GM23248 (cell line): ENCODE data around the gene RNF113B. TPM values are rescaled to one million over a fixed set of nuclear protein-coding genes. Genes with fewer than 3 reads are reported as not detected.

Source experiments
- DNase-seq: peaks from one replicate; pipeline ENCODE4 v3.0.0-alpha.2; 2015
- H2AFZ ChIP-seq: fragments of 200-600 bp; sonication (generic); 2 replicates; pipeline ENCODE4 v1.6.1; 2016; ENCODE audit warnings: antibody characterized with exemption
- H3F3A ChIP-seq: fragments of 200-600 bp; sonication (generic); 2 replicates; pipeline ENCODE4 v1.6.1; 2016; ENCODE audit warnings: mild to moderate bottlenecking, antibody characterized with exemption, mixed run types; ENCODE audit not compliant: insufficient read depth
- H3K27ac ChIP-seq: fragments of 200-600 bp; sonication (generic); 2 replicates; pipeline ENCODE4 v1.5.1; 2016; ENCODE audit warnings: mild to moderate bottlenecking
- H3K27me3 ChIP-seq: fragments of 200-600 bp; sonication (generic); replicated peaks from 2 replicates; pipeline ENCODE4 v1.6.1; 2016; ENCODE audit warnings: mild to moderate bottlenecking; ENCODE audit not compliant: insufficient read depth
- H3K36me3 ChIP-seq: fragments of 200-600 bp; sonication (generic); 2 replicates; pipeline ENCODE4 v1.6.1; 2016; ENCODE audit warnings: low read depth, mild to moderate bottlenecking
- H3K4me1 ChIP-seq: fragments of 200-600 bp; sonication (generic); 2 replicates; pipeline ENCODE4 v1.6.1; 2016; ENCODE audit warnings: mild to moderate bottlenecking; ENCODE audit not compliant: insufficient read depth
- H3K4me2 ChIP-seq: fragments of 200-600 bp; sonication (generic); one replicate; pipeline ENCODE4 v1.6.1; 2016; ENCODE audit warnings: mild to moderate bottlenecking; ENCODE audit not compliant: unreplicated experiment
- H3K4me3 ChIP-seq: fragments of 200-600 bp; sonication (generic); 2 replicates; pipeline ENCODE4 v1.5.1; 2016; ENCODE audit warnings: mild to moderate bottlenecking
- H3K79me2 ChIP-seq: fragments of 200-600 bp; sonication (generic); 2 replicates; pipeline ENCODE4 v1.6.1; 2016; ENCODE audit warnings: mild to moderate bottlenecking; ENCODE audit not compliant: insufficient read depth
- H3K9ac ChIP-seq: fragments of 200-600 bp; sonication (generic); 2 replicates; pipeline ENCODE4 v1.6.1; 2016; ENCODE audit warnings: mild to moderate bottlenecking
- H3K9me2 ChIP-seq: fragments of 200-600 bp; sonication (generic); 2 replicates; pipeline ENCODE4 v1.6.1; 2016; ENCODE audit warnings: mixed run types, mild to moderate bottlenecking, moderate library complexity; ENCODE audit not compliant: insufficient read depth
- H3K9me3 ChIP-seq: fragments of 200-600 bp; sonication (generic); one replicate; pipeline ENCODE4 v1.6.1; 2017; ENCODE audit warnings: low read depth
- H4K20me1 ChIP-seq: fragments of 200-600 bp; sonication (generic); 2 replicates; pipeline ENCODE4 v1.6.0; 2016; ENCODE audit not compliant: insufficient read depth
- EZH2 ChIP-seq: fragments of 200-600 bp; sonication (generic); IDR thresholded peaks from 2 replicates; pipeline ENCODE4 v1.6.1; 2018; ENCODE audit warnings: antibody characterized with exemption, mild to moderate bottlenecking; ENCODE audit not compliant: insufficient read depth, poor library complexity, severe bottlenecking
- EZH2phosphoT487 ChIP-seq: fragments of 200-600 bp; sonication (generic); IDR thresholded peaks from 2 replicates; pipeline ENCODE4 v1.6.1; 2018; ENCODE audit warnings: antibody characterized with exemption, moderate library complexity, mild to moderate bottlenecking, low read depth; ENCODE audit not compliant: insufficient read depth
- WGBS, 2 experiments: methylation state at CpG; one replicate each; pipeline ENCODE4 v1.1.6; 2015 to 2017; ENCODE audit warnings: low lambda C conversion rate in 2 of 2, low coverage in 1 of 2; ENCODE audit errors: missing lambda C conversion rate in 2 of 2; 5-methylcytosine and 5-hydroxymethylcytosine counted together
- in situ Hi-C: fragments of 300-500 bp; cut with MboI; formaldehyde crosslinking; loops from 2 replicates; pipeline ENCODE4 v1.15.0; 2020
- polyA plus RNA-seq: library from polyadenylated mRNA; unstranded; fragments of >200 nt; fragmentation: Nextera tagmentation; extraction: Ambion mirVana; gene quantifications from 2 replicates; pipeline ENCODE4 v1.2.1, GENCODE V29; 2016
- total RNA-seq: library from RNA; depleted of rRNA; stranded (reverse); fragments of >200 nt; shearing (Covaris generic); gene quantifications from 2 replicates; pipeline ENCODE4 v1.2.3, GENCODE V29; 2014

RNF113B gene
- total and polyA plus RNA-seq, 2 experiments from 2014 or later = not detected

GRCh38 chr13:98181111-98181815 is 4.2 kb upstream of the RNF113B start:
- DNase-seq = no peak
- 87 to 95% methylated on average over 7 of the region's 7 CpGs for WGBS, 2 experiments
- Histone ChIP-seq H3K4me2 (no peak overlapping the region), H2AFZ (no peak overlapping the region), H3K9me2 (no peaks in the 10 kb centered on the region), H3K9ac (no peak overlapping the region), H3K27me3 (no peaks in the 10 kb centered on the region), H3K9me3 (no peaks in the 10 kb centered on the region), H3K36me3 (no peaks in the 10 kb centered on the region), H3F3A (no peaks in the 10 kb centered on the region), H4K20me1 (0 out of 2 replicates have a peak, but pooled peaks cover 7% of the 10 kb centered on the region), H3K27ac (no peak overlapping the region), H3K79me2 (peaks cover 100% of the 10 kb centered on the region), H3K4me1 (no peaks in the 10 kb centered on the region), H3K4me3 (no peak overlapping the region)
- in situ Hi-C loops = no loop called here
- no peak for TF ChIP-seq EZH2
- no peak for TF ChIP-seq EZH2phosphoT487

DNA sequence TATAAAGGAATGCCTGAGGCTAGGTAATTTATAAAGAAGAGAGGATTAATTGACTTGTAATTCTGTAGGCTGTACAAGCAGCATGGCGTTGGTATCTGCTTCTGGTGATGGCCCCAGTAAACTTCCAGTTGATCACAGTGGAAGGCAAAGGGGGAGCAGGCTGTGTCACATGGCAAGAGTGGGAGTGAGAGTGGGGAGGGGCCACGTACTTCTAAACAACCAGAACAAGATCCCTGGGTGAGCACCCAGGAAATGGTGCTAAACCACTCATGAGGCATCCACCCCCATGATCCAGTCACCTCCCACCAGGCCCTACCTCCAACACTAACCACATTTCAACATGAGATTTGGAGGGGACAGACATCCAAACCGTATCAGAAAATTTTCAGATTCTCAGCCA is 3.0 kb upstream of the RNF113B start:
- Histone ChIP-seq H3K36me3 (no peaks in the 10 kb centered on the region), H3K4me1 (peaks cover 8% of the 10 kb centered on the region), H3K9me3 (no peaks in the 10 kb centered on the region), H3K4me3 (no peak overlapping the region), H3K27ac (no peak overlapping the region), H3K4me2 (no peak overlapping the region), H3K9me2 (no peaks in the 10 kb centered on the region), H4K20me1 (0 out of 2 replicates have a peak, but pooled peaks cover 7% of the 10 kb centered on the region), H3K79me2 (peaks cover 100% of the 10 kb centered on the region), H3F3A (peaks cover 9% of the 10 kb centered on the region), H3K27me3 (no peaks in the 10 kb centered on the region), H2AFZ (no peak overlapping the region), H3K9ac (no peak overlapping the region)
- TF ChIP-seq EZH2 = no peak
- no peak for TF ChIP-seq EZH2phosphoT487
- 71 to 72% methylated on average over 3 of the region's 3 CpGs for WGBS, 2 experiments
- in situ Hi-C loops = no loop called here
- DNase-seq = no peak

- Histone ChIP-seq H3K4me2 (no peak overlapping the region), H3K36me3 (no peaks in the 10 kb centered on the region), H3K9me3 (no peaks in the 10 kb centered on the region), H3F3A (peaks cover 49% of the 10 kb centered on the region), H3K9ac (no peak overlapping the region), H3K4me1 (peaks cover 49% of the 10 kb centered on the region), H3K27ac (peak overlapping the region; percentile 4; the same call in 1 of the 2 replicates), H3K79me2 (peaks cover 80% of the 10 kb centered on the region), H4K20me1 (no peaks in the 10 kb centered on the region), H3K4me3 (no peak overlapping the region), H2AFZ (no peak overlapping the region), H3K27me3 (no peaks in the 10 kb centered on the region), H3K9me2 (no peaks in the 10 kb centered on the region)
- whole genome bisulfite sequencing, 2 experiments = 82 to 85% methylated on average over 3 of the region's 3 CpGs
- in situ Hi-C loops = no loop called here
- no peak for TF ChIP-seq EZH2phosphoT487
- no peak for TF ChIP-seq EZH2
- DNase-seq = peak; percentile 19
Measured at GRCh38 chr13:98175823-98176222, 1.2 kb downstream of the RNF113B start.

DNA sequence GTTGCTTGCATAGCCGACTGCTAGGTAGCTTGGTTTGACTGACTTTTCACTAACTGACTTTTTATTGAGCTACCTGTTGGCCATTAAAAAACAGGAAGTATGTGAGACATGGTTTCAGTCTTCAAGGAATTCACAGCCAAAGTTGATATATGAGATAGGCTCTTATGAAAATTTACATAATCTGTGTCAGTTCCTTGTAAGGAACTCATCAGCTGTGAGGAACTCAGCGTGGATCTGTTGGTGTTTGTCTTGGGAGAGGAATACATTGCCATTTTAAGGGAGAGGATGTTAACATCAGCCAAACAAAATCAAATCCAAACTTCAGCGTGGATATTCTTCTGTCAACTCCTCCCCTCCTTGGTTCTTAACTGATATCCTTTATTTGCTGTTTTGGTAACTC is 2.0 kb downstream of the RNF113B start:
- no peak overlapping the region for H2AFZ ChIP-seq

DNA sequence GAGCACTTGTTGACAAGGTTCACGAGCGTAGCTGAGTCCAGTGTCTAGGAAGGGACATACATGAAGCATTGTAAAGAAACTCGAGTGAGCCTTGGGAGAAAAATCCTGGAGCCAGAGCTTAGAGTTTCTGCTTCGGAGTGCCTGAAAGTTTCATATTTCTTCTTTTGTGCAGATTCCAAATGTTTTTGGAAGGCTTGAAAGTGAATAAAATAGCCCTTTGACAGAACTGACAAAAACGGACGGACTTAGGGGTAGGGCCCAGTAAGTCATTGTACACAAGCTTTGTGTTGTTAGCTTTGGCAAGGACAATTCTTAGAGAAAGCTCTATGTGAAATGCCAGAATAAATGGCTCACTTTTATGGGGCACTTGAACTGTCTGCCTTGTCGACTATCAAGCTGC is 2.8 kb downstream of the RNF113B start:
- no peaks in the 10 kb centered on the region; the same call in 1 of the 2 replicates for H4K20me1 ChIP-seq
- no peaks in the 10 kb centered on the region for H3K9me3 ChIP-seq
- peak overlapping the region; percentile 89 for H3K4me2 ChIP-seq
- H3K79me2 ChIP-seq = peaks cover 80% of the 10 kb centered on the region
- no peaks in the 10 kb centered on the region for H3K27me3 ChIP-seq
- no peaks in the 10 kb centered on the region for H3K9me2 ChIP-seq
- DNase-seq = no peak
- TF ChIP-seq EZH2phosphoT487 (no peak), EZH2 (no peak)
- peak overlapping the region; percentile 59 for H3K4me3 ChIP-seq
- peaks cover 52% of the 10 kb centered on the region for H3F3A ChIP-seq
- peak overlapping the region; percentile 87 for H3K27ac ChIP-seq
- 37% methylated on average over 7 of the region's 7 CpGs for WGBS, 2 experiments
- H3K36me3 ChIP-seq = no peaks in the 10 kb centered on the region
- in situ Hi-C loops = no loop called here
- H3K4me1 ChIP-seq = peaks cover 49% of the 10 kb centered on the region
- H3K9ac ChIP-seq = peak overlapping the region; percentile 75
- H2AFZ ChIP-seq = no peak overlapping the region

More for the DNA sequence above, 2.0 kb downstream of the RNF113B start:
- TF ChIP-seq EZH2 (no peak), EZH2phosphoT487 (no peak)
- Histone ChIP-seq H4K20me1 (no peaks in the 10 kb centered on the region), H3F3A (peaks cover 52% of the 10 kb centered on the region), H3K4me1 (peaks cover 49% of the 10 kb centered on the region), H3K4me2 (peak overlapping the region; percentile 89), H3K9me3 (no peaks in the 10 kb centered on the region), H3K9ac (no peak overlapping the region), H3K27ac (peak overlapping the region; percentile 87), H3K79me2 (peaks cover 80% of the 10 kb centered on the region), H3K36me3 (no peaks in the 10 kb centered on the region), H3K9me2 (no peaks in the 10 kb centered on the region), H3K27me3 (no peaks in the 10 kb centered on the region), H3K4me3 (no peak overlapping the region)
- in situ Hi-C loops = no loop called here
- 51% methylated on average over 3 of the region's 3 CpGs for whole genome bisulfite sequencing, 2 experiments
- DNase-seq = peak; percentile 21
